Neutrophil (primary cell): ENCODE data around the gene LAMB2.
A peak's percentile ranks its signal among the peaks of the same experiment; 100 is the strongest.

ENCODE experiments used
- H3K27ac ChIP-seq: fragments of 200-600 bp; sonication (generic); 2 replicates; pipeline ENCODE4 v1.5.1; 2016; ENCODE audit warnings: mild to moderate bottlenecking, moderate library complexity
- H3K27me3 ChIP-seq: fragments of 200-600 bp; sonication (generic); 2 replicates; pipeline ENCODE4 v1.6.0; 2016; ENCODE audit warnings: mild to moderate bottlenecking
- H3K36me3 ChIP-seq: fragments of 200-600 bp; sonication (generic); 2 replicates; pipeline ENCODE4 v1.5.1; 2017
- H3K4me1 ChIP-seq, 2 experiments: fragments of 200-600 bp in 1 of 2; sonication (generic) in 1 of 2; 1 replicate in 1 of 2; 2 replicates in 1 of 2; pipeline versions ENCODE4 v1.5.1 to v1.6.1; 2013 to 2016; ENCODE audit warnings: low read depth in 1 of 2, low read length in 1 of 2, mild to moderate bottlenecking in 1 of 2, moderate library complexity in 1 of 2; ENCODE audit not compliant: control insufficient read depth in 1 of 2, insufficient read depth in 1 of 2
- H3K4me3 ChIP-seq, 2 experiments: fragments of 200-600 bp in 1 of 2; sonication (generic) in 1 of 2; 1 replicate in 1 of 2; 2 replicates in 1 of 2; pipeline ENCODE4 v1.5.1; 2013 to 2016; ENCODE audit warnings: low read depth in 1 of 2, low read length in 1 of 2, mild to moderate bottlenecking in 1 of 2, moderate library complexity in 1 of 2
- H3K9me3 ChIP-seq: fragments of 200-600 bp; sonication (generic); 2 replicates; pipeline ENCODE4 v1.5.1; 2016
- CTCF ChIP-seq: fragments of 200-600 bp; sonication (generic); IDR thresholded peaks from 2 replicates; pipeline ENCODE4 v1.5.1; 2016; ENCODE audit warnings: antibody characterized with exemption

Gene LAMB2

GRCh38 chr3:49158792-49159191 lies 25.9 kb upstream of the LAMB2 start:
- no peak overlapping the region for H3K27ac ChIP-seq
- no peaks in the 10 kb centered on the region for H3K27me3 ChIP-seq
- TF ChIP-seq CTCF, result no peak
- no peaks in the 10 kb centered on the region for H3K9me3 ChIP-seq
- peaks cover 5 to 11% of the 10 kb centered on the region in 2 experiments for H3K4me1 ChIP-seq
- peaks cover 21% of the 10 kb centered on the region for H3K36me3 ChIP-seq
- no peak overlapping the region for H3K4me3 ChIP-seq

GRCh38 chr3:49158103-49158709 lies 25.4 kb upstream of the LAMB2 start:
- H3K36me3 ChIP-seq, result peaks cover 15% of the 10 kb centered on the region
- no peaks in the 10 kb centered on the region for H3K9me3 ChIP-seq
- peak; percentile 34 for TF ChIP-seq CTCF
- H3K4me1 ChIP-seq, result peaks cover 5 to 11% of the 10 kb centered on the region in 2 experiments
- H3K4me3 ChIP-seq, result no peak overlapping the region
- no peaks in the 10 kb centered on the region for H3K27me3 ChIP-seq
- no peak overlapping the region for H3K27ac ChIP-seq

GRCh38 chr3:49157289-49157688 lies 24.4 kb upstream of the LAMB2 start:
- H3K36me3 ChIP-seq, result peaks cover 8% of the 10 kb centered on the region
- H3K27ac ChIP-seq, result no peak overlapping the region
- no peak for TF ChIP-seq CTCF
- H3K9me3 ChIP-seq, result no peaks in the 10 kb centered on the region
- no peaks in the 10 kb centered on the region for H3K27me3 ChIP-seq
- peaks cover 5% of the 10 kb centered on the region in 2 experiments for H3K4me1 ChIP-seq
- H3K4me3 ChIP-seq, result no peak overlapping the region

GRCh38 chr3:49153349-49153912 lies 20.6 kb upstream of the LAMB2 start:
- Histone ChIP-seq H3K27me3 (no peaks in the 10 kb centered on the region), H3K36me3 (no peaks in the 10 kb centered on the region), H3K27ac (no peak overlapping the region), H3K4me1 (no peaks in the 10 kb centered on the region), H3K9me3 (no peaks in the 10 kb centered on the region), H3K4me3 (no peak overlapping the region)
- no peak for TF ChIP-seq CTCF

- Histone ChIP-seq H3K36me3 (no peaks in the 10 kb centered on the region), H3K4me3 (no peak overlapping the region), H3K27me3 (no peaks in the 10 kb centered on the region), H3K9me3 (no peaks in the 10 kb centered on the region), H3K4me1 (no peaks in the 10 kb centered on the region), H3K27ac (no peak overlapping the region)
- no peak for TF ChIP-seq CTCF
These were observed 18.8 kb upstream of the LAMB2 start for GRCh38 chr3:49151610-49152009.
